ENCODE measurements around the gene BYSL.

Gene BYSL

GRCh38 chr6:41964201-41964887 lies 43.0 kb downstream of the BYSL start:
- no peak for TF ChIP-seq REST (IDR thresholded peaks at IDR 0.05; ENCODE audit: insufficient read depth in 1 of 2, low read depth in 2 of 2, low read length in 2 of 2)
- no peak for TF ChIP-seq FOXP2 (optimal IDR thresholded peaks at IDR 0.05; ENCODE audit: borderline replicate concordance, extremely low read depth, extremely low read length, insufficient read depth)
- no peak for TF ChIP-seq SIN3A (IDR thresholded peaks at IDR 0.05; ENCODE audit: borderline replicate concordance, insufficient read depth, low read length)
- TF ChIP-seq POLR2AphosphoS5 (IDR thresholded peaks at IDR 0.05; ENCODE audit: low read depth, low read length): no peak
- TF ChIP-seq TAF1 (IDR thresholded peaks at IDR 0.05; ENCODE audit: borderline replicate concordance, insufficient read depth, low read length): no peak

- no peak for TF ChIP-seq SIN3A (IDR thresholded peaks at IDR 0.05; ENCODE audit: borderline replicate concordance, insufficient read depth, low read length)
- TF ChIP-seq FOXP2 (optimal IDR thresholded peaks at IDR 0.05; ENCODE audit: borderline replicate concordance, extremely low read depth, extremely low read length, insufficient read depth): no peak
Observed at GRCh38 chr6:41965429-41966213, 44.3 kb downstream of the BYSL start.

GRCh38 chr6:41966214-41966920 lies 45.1 kb downstream of the BYSL start:
- no peak for TF ChIP-seq REST (IDR thresholded peaks at IDR 0.05; ENCODE audit: insufficient read depth in 1 of 2, low read depth in 2 of 2, low read length in 2 of 2)
- no peak for TF ChIP-seq SIN3A (IDR thresholded peaks at IDR 0.05; ENCODE audit: borderline replicate concordance, insufficient read depth, low read length)
- TF ChIP-seq FOXP2 (optimal IDR thresholded peaks at IDR 0.05; ENCODE audit: borderline replicate concordance, extremely low read depth, extremely low read length, insufficient read depth): no peak
- TF ChIP-seq POLR2AphosphoS5 (IDR thresholded peaks at IDR 0.05; ENCODE audit: low read depth, low read length): no peak
- no peak for TF ChIP-seq TAF1 (IDR thresholded peaks at IDR 0.05; ENCODE audit: borderline replicate concordance, insufficient read depth, low read length)

GRCh38 chr6:41966961-41967311 lies 45.6 kb downstream of the BYSL start:
- TF ChIP-seq REST (IDR thresholded peaks at IDR 0.05; ENCODE audit: insufficient read depth in 1 of 2, low read depth in 2 of 2, low read length in 2 of 2): no peak
- no peak for TF ChIP-seq SIN3A (IDR thresholded peaks at IDR 0.05; ENCODE audit: borderline replicate concordance, insufficient read depth, low read length)
- TF ChIP-seq POLR2AphosphoS5 (IDR thresholded peaks at IDR 0.05; ENCODE audit: low read depth, low read length): no peak
- TF ChIP-seq FOXP2 (optimal IDR thresholded peaks at IDR 0.05; ENCODE audit: borderline replicate concordance, extremely low read depth, extremely low read length, insufficient read depth): no peak

- no peak for TF ChIP-seq SIN3A (IDR thresholded peaks at IDR 0.05; ENCODE audit: borderline replicate concordance, insufficient read depth, low read length)
- no peak for TF ChIP-seq FOXP2 (optimal IDR thresholded peaks at IDR 0.05; ENCODE audit: borderline replicate concordance, extremely low read depth, extremely low read length, insufficient read depth)
- no peak for TF ChIP-seq REST (IDR thresholded peaks at IDR 0.05; ENCODE audit: insufficient read depth in 1 of 2, low read depth in 2 of 2, low read length in 2 of 2)
- no peak for TF ChIP-seq TAF1 (IDR thresholded peaks at IDR 0.05; ENCODE audit: borderline replicate concordance, insufficient read depth, low read length)
- no peak for TF ChIP-seq POLR2AphosphoS5 (IDR thresholded peaks at IDR 0.05; ENCODE audit: low read depth, low read length)
Observed at GRCh38 chr6:41967312-41968287, 46.3 kb downstream of the BYSL start.

Measured in PFSK-1 (cell line).